ENCODE measurements around the gene TAX1BP3. TPM values are rescaled to one million over a fixed set of nuclear protein-coding genes. Genes with fewer than 3 reads are reported as not detected.

The TAX1BP3 gene
- total RNA-seq, 1 donor from 2014 or later, result 242 TPM

- Mint-ChIP-seq H3K9me3 (ENCODE audit: low read depth) (no peaks in the 10 kb centered on the region), H3K27ac (ENCODE audit: unreplicated experiment) (no peak overlapping the region), H3K27me3 (ENCODE audit: low read depth) (peaks cover 11% of the 10 kb centered on the region), H3K36me3 (ENCODE audit: low read depth) (no peaks in the 10 kb centered on the region), H3K4me1 (ENCODE audit: low read depth) (no peaks in the 10 kb centered on the region), H3K4me3 (ENCODE audit: unreplicated experiment) (no peak overlapping the region)
- no peak for TF ChIP-seq CTCF (IDR thresholded peaks at IDR 0.05)
- no peak for DNase-seq (ENCODE audit: low spot score)
Measured at GRCh38 chr17:3685174-3685573, 16.8 kb upstream of the TAX1BP3 start.

DNA sequence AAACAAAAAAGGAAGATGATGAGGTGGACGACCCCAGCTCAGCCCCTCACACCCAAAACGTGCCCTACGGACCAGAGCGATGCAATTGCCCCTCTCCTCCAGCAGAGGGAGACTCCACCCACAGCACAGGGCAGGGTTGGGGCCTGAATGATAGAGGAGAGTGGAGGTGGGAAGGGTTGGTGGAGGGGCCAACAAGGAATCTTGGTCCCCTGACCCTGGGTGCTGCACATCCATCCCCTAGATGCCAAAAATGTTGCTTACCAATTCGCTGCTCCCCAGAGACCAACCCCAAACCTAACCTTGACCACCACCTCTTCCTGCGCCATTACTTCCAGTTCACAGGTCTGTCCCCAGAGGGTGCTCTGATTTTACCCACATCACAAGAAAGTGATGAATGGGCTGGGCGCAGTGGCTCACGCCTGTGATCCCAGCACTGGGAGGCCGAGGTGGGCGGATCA is 14.7 kb upstream of the TAX1BP3 start:
- peaks cover 11% of the 10 kb centered on the region for H3K27me3 Mint-ChIP-seq (ENCODE audit: low read depth)
- peak; percentile 86 for TF ChIP-seq CTCF (IDR thresholded peaks at IDR 0.05)
- no peak for DNase-seq (ENCODE audit: low spot score)
- no peak overlapping the region for H3K27ac Mint-ChIP-seq (ENCODE audit: unreplicated experiment)
- no peak overlapping the region for H3K4me3 Mint-ChIP-seq (ENCODE audit: unreplicated experiment)
- H3K9me3 Mint-ChIP-seq (ENCODE audit: low read depth), result no peaks in the 10 kb centered on the region
- no peaks in the 10 kb centered on the region for H3K4me1 Mint-ChIP-seq (ENCODE audit: low read depth)
- no peaks in the 10 kb centered on the region for H3K36me3 Mint-ChIP-seq (ENCODE audit: low read depth)

GRCh38 chr17:3682033-3682432 is 13.7 kb upstream of the TAX1BP3 start:
- no peak overlapping the region for H3K27ac Mint-ChIP-seq (ENCODE audit: unreplicated experiment)
- DNase-seq (ENCODE audit: low spot score), result no peak
- H3K4me3 Mint-ChIP-seq (ENCODE audit: unreplicated experiment), result no peak overlapping the region
- H3K27me3 Mint-ChIP-seq (ENCODE audit: low read depth), result peaks cover 11% of the 10 kb centered on the region
- no peaks in the 10 kb centered on the region for H3K9me3 Mint-ChIP-seq (ENCODE audit: low read depth)
- no peak for TF ChIP-seq CTCF (IDR thresholded peaks at IDR 0.05)
- H3K4me1 Mint-ChIP-seq (ENCODE audit: low read depth), result no peaks in the 10 kb centered on the region
- H3K36me3 Mint-ChIP-seq (ENCODE audit: low read depth), result no peaks in the 10 kb centered on the region

- H3K27me3 Mint-ChIP-seq (ENCODE audit: low read depth), result peaks cover 11% of the 10 kb centered on the region
- H3K4me3 Mint-ChIP-seq (ENCODE audit: unreplicated experiment), result no peak overlapping the region
- H3K36me3 Mint-ChIP-seq (ENCODE audit: low read depth), result no peaks in the 10 kb centered on the region
- no peaks in the 10 kb centered on the region for H3K4me1 Mint-ChIP-seq (ENCODE audit: low read depth)
- no peak for TF ChIP-seq CTCF (IDR thresholded peaks at IDR 0.05)
- no peak for DNase-seq (ENCODE audit: low spot score)
- no peak overlapping the region for H3K27ac Mint-ChIP-seq (ENCODE audit: unreplicated experiment)
- H3K9me3 Mint-ChIP-seq (ENCODE audit: low read depth), result no peaks in the 10 kb centered on the region
Measured at GRCh38 chr17:3681565-3681964, 13.2 kb upstream of the TAX1BP3 start.

GRCh38 chr17:3681057-3681456 is 12.7 kb upstream of the TAX1BP3 start:
- H3K9me3 Mint-ChIP-seq (ENCODE audit: low read depth), result no peaks in the 10 kb centered on the region
- no peak for DNase-seq (ENCODE audit: low spot score)
- H3K36me3 Mint-ChIP-seq (ENCODE audit: low read depth), result no peaks in the 10 kb centered on the region
- H3K27me3 Mint-ChIP-seq (ENCODE audit: low read depth), result peaks cover 11% of the 10 kb centered on the region
- H3K4me3 Mint-ChIP-seq (ENCODE audit: unreplicated experiment), result no peak overlapping the region
- no peak for TF ChIP-seq CTCF (IDR thresholded peaks at IDR 0.05)
- H3K27ac Mint-ChIP-seq (ENCODE audit: unreplicated experiment), result no peak overlapping the region
- no peaks in the 10 kb centered on the region for H3K4me1 Mint-ChIP-seq (ENCODE audit: low read depth)

Measured in chondrocyte (in vitro differentiated cells).